ENCODE measurements around the gene RTN3.

The RTN3 gene

GRCh38 chr11:63738720-63739360, 57.5 kb downstream of the RTN3 start:
- DNase-seq: peak; percentile 75

- DNase-seq: no peak
Observed at GRCh38 chr11:63745304-63746170, 64.2 kb downstream of the RTN3 start.

GRCh38 chr11:63747011-63747410, 65.7 kb downstream of the RTN3 start:
- DNase-seq: no peak

- DNase-seq: no peak
Observed at GRCh38 chr11:63749624-63750023, 68.3 kb downstream of the RTN3 start.

- DNase-seq: no peak
Observed at GRCh38 chr11:63756919-63757761, 75.8 kb downstream of the RTN3 start.

GRCh38 chr11:63760487-63761079, 79.3 kb downstream of the RTN3 start:
- no peak for DNase-seq

- no peak for DNase-seq
Observed at GRCh38 chr11:63761188-63761587, 79.9 kb downstream of the RTN3 start.

- no peak for DNase-seq
Observed at GRCh38 chr11:63761931-63762653, 80.8 kb downstream of the RTN3 start.

GRCh38 chr11:63762654-63763495, 81.6 kb downstream of the RTN3 start:
- DNase-seq: no peak

GRCh38 chr11:63763496-63764339, 82.4 kb downstream of the RTN3 start:
- DNase-seq: no peak

- DNase-seq: no peak
Observed at GRCh38 chr11:63764340-63764678, 83.0 kb downstream of the RTN3 start.

- no peak for DNase-seq
Observed at GRCh38 chr11:63764679-63765647, 83.7 kb downstream of the RTN3 start.

GRCh38 chr11:63765688-63766241, 84.5 kb downstream of the RTN3 start:
- no peak for DNase-seq

- DNase-seq: no peak
Observed at GRCh38 chr11:63766531-63767235, 85.4 kb downstream of the RTN3 start.

- DNase-seq: no peak
Observed at GRCh38 chr11:63767267-63767564, 85.9 kb downstream of the RTN3 start.

GRCh38 chr11:63767565-63768236, 86.4 kb downstream of the RTN3 start:
- peak; percentile 62 for DNase-seq

GRCh38 chr11:63768237-63769041, 87.1 kb downstream of the RTN3 start, which contains the start of gene ZFTA:
ZFTA (minus strand) TSS chr11:63768775; CDS start chr11:63768622, 153 bp downstream.
- peak; percentile 71 for DNase-seq
